ENCODE results near the gene CCDC91.
"Not testable (repeated sequence)": the region's sequence is repeated elsewhere in the genome, so short reads cannot be mapped to it uniquely, and the experiment has no call there.

The CCDC91 gene

DNA sequence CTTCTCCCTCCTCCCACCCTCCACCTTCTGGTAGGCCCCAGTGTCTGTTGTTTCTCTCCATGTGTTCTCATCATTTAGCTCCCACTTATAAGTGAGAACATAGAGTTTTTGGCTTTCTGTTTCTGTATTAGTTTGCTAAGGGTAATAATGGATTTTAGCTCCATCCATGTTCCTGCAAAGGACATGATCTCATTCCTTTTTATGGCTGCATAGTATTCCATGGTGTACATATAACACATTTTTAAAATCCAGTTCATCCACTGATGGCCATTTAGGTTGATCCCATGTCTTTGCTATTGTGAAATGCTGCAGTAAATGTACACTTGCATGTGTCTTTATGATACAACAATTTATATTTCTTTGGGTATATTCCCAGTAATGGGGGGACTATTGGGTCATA lies 96.1 kb downstream of the CCDC91 start:
- DNase-seq (ENCODE audit: low read depth in 1 of 2, low spot score in 1 of 2): no peak

DNA sequence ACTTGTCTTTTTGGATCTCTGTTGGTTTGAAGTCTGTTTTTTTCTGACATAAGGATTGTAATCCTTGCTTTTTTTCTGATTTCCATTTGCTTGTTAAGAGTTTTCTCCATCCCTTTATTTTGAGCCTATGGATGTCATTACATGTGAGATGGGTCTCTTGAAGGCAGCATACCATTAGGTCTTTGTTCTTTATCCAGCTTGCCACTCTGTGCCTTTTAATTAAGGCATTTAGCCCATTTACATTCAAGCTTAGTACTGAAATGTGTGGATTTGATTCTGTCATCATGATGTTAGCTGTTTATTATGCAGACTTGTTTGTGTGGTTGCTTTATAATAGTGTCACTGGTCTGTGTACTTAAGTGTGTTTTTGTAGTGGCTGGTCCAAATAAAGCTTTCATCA lies 100.0 kb downstream of the CCDC91 start:
- DNase-seq (ENCODE audit: low read depth in 1 of 2, low spot score in 1 of 2): no peak

DNA sequence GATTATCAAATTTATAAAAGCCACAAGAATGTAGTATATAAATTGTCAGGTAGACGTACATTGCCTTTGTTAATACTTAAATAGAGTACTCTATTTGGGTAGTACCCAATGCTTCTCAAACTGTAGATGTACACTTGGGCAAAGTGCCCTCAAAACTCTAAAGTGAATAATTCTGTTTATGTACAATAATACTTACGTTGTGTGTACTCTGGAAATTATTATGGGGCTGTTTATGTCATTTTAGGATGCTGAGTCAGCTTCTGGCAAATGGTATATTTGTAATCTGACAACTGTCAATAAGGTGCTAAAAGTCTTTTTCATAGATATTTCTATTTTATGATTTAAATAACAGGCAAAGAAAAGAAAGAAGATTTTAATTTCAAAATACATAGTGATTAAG lies 102.4 kb downstream of the CCDC91 start:
- DNase-seq (ENCODE audit: low read depth in 1 of 2, low spot score in 1 of 2): no peak

DNA sequence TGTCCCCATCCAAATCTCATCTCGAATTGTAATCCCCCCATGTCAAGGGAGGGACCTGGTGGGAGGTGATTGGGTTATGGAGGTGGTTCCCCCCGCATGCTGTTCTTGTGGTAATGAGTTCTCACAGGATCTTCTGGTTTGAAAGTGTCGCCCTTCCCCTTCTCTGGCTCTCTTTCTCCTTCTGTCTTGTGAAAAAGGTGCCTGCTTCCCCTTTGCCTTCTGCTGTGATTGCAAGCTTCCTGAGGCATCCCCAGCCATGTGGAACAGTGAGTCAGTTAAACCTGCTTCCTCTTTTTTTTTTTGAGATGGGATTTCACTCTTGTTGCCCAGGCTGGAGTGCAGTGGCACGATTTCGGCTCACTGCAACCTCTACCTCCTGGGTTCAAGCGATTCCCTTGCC lies 104.0 kb downstream of the CCDC91 start:
- no peak for DNase-seq (ENCODE audit: low read depth in 1 of 2, low spot score in 1 of 2)

DNA sequence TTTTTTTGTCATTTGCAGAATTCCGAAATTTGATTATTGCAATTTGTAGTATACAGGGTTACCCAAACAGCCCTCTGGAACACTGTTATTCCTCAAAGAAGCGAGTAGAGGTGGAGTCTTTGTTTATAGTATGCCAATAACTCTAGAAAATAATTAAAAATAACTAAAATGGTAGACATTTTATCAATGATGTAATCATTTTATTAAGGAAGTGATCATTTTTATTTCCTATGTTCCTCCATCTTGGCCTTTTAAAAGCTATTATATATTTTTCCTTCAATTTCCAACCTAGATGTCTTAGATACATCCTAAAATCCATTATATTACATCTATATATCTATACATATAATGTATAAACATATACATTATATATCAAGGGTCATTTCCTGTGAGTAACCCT lies 106.0 kb downstream of the CCDC91 start:
- DNase-seq (ENCODE audit: low read depth in 1 of 2, low spot score in 1 of 2): no peak

DNA sequence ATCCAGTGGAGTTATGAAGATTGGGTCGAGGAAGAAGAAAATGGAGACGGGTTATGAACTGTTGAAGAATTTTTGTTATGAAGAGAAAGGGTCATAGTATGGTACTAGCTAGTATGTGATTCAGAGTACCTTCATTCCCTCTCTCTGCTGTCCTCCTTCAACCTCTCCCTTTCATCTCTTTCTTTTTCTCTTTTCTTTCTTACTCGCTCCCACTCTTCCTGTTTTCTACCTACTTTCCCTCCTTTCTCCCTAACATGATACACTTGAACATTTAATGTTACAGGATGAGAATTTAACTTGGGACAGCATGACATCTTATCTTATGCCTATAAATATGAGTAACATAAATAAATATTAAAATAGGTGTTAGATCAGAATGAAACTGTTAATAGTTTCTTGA lies 112.9 kb downstream of the CCDC91 start:
- DNase-seq (ENCODE audit: low read depth in 1 of 2, low spot score in 1 of 2): no peak

DNA sequence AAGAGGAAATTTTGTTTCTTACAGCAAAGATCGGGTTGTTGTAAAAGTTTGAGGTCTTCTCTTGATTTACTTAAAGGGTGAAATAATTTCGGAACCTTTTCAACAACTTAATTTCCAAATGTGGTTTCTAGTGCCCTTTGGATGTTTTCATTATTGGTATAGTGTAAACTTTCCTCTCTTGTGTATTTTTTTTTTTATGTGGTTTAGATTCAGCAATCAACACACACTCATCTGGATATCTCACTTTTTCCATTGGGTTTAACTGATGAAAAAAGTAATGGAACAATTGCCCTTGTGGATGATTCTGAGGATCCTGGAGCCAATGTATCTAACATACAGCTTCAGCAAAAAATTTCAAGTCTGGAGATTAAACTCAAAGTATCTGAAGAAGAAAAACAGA lies 116.3 kb downstream of the CCDC91 start:
- DNase-seq (ENCODE audit: low read depth in 1 of 2, low spot score in 1 of 2): no peak

DNA sequence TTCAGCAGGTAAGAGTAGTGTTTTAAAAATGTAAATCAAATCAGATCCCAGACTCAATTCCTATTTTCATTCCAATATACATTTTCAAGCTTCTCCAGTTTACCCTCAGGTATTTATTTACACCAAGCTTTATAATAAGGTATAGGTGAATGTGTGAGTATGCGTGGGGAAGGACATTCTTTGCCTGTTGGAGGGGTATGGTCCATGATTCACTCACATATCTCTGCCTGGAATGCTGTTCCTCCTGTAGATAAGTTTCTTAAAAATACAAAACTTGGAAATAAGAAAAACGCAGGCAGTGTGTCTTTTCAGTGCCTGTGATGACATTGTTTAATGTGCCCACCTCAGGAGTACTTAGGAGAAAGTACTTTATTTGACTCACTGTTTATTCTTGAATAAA lies 118.6 kb downstream of the CCDC91 start:
- no peak for DNase-seq (ENCODE audit: low read depth in 1 of 2, low spot score in 1 of 2)

DNA sequence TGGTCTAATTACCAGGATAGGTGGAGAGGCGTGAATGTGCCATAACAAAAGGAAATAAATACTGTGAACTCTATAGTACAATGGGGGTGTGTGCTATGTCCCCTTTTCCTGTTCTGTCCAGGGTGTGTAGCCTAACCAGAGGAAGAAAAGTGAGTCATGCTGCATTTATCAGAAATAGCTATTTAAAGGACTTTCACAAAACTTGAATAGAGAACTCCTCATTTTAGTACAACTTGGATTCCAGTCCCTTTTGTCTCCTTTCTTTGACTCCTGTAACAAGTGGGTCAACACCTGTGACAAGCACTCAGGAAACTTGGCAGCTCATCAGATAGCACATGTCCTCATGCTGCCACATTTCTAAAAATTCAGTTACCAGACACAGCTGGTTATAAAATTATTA lies 123.4 kb downstream of the CCDC91 start:
- no peak for DNase-seq (ENCODE audit: low read depth in 1 of 2, low spot score in 1 of 2)

DNA sequence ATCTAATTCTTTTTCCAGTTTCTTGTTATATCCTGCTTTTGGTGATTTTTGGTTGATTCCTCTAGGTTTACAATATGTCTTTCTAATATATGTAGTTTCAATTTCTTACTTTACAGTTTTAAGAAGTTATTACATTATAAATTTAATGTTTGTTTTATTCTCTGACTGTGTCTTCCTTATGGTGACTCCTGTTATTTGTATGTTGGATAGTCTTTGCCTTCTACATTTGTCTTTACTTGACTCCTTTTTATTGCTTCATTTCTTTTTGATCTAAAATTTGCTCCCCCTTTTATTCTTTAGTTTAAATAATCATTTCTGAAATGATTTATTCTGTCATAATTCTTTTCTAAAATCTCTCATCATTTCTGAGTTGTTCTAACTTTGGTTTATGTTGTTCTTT lies 125.8 kb downstream of the CCDC91 start:
- DNase-seq (ENCODE audit: low read depth in 1 of 2, low spot score in 1 of 2): no peak

DNA sequence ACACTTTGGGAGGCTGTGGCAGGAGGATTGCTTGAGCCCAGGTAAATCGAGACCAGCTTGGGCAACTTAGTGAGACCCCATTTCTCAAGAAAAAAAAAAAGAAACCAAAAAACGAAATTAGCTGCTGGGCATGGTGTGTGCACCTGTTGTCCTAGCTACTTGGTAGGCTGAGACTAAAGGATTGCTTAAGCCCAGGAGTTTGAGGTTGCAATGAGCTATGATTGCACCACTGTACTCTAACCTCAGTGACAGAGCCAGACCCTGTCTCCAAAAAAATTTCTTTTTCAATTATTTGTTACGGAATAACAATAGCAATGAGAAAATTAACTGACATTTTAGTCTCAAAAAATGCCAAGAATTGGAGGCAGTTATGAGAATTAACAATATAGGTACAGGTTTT lies 128.0 kb downstream of the CCDC91 start:
- no peak for DNase-seq (ENCODE audit: low read depth in 1 of 2, low spot score in 1 of 2)

DNA sequence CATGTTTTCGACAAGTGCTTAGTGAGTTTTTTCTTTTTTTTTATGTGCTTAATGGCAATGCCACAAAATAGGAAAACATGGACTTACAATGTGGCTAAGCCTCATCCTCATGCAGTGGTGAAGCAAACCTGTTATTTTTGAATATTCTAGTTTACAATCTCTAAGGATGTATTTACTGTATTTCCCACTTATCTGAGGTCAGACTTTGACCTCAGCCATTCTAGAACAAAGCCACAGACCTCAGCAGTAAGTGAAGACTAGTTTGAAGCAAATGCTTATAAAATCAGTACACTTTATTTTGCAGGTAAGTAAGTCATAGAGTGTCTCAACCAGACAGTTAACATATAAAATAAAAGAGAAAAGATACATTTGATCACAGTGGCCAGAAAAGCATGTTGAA lies 130.1 kb downstream of the CCDC91 start:
- no peak for DNase-seq (ENCODE audit: low read depth in 1 of 2, low spot score in 1 of 2)

DNA sequence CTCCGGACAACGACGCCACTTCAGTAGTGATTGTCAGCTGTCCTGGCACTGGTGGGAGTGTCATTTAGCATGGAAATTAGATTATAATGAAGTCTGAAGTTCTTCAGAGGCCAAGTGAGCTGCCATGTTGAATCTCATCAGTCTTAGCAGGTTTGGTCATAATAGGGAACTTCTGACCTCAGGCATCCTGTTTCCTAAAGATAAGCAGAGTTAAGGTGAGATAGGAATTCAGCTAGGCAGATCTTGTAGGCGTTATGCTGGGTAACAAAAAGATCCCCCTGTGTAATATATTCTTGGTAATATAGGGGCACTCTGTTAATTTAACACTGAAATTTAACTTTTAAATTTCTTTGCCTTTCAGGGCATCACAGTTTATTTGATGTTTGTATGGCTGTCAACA lies 137.5 kb downstream of the CCDC91 start:
- DNase-seq (ENCODE audit: low read depth in 1 of 2, low spot score in 1 of 2): no peak

DNA sequence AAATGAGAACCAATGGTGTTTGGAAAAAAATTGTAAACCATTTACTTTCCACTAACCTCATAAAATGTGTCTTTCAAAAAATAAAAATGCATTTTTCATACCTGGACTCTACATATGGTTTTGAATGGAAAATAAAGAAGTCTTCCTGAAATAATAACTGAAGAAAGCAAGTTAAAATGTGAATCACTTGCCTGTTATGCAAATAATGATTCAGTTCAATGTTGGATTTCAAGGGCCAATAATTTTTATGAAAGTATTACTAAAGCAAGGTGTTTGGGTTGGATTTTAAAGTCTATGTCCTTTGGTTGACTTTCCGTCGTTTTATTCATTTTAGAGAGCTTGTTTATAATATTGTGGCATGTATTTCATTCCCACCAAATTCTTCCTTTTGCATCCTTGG lies 138.7 kb downstream of the CCDC91 start:
- DNase-seq (ENCODE audit: low read depth in 1 of 2, low spot score in 1 of 2): no peak

DNA sequence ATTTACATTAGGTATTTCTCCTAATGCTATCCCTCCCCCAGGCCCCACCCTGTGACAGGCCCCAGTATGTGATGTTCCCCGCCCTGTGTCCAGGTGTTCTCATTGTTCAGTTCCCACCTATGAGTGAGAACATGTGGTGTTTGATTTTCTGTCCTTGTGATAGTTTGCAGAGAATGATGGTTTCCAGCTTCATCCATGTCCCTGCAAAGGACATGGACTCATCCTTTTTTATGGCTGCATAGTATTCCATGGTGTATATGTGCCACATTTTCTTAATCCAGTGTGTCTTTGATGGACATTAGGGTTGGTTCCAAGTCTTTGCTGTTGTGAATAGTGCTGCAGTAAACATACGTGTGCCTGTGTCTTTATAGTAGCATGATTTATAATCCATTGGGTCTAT lies 139.5 kb downstream of the CCDC91 start:
- DNase-seq (ENCODE audit: low read depth in 1 of 2, low spot score in 1 of 2): not testable (repeated sequence)

DNA sequence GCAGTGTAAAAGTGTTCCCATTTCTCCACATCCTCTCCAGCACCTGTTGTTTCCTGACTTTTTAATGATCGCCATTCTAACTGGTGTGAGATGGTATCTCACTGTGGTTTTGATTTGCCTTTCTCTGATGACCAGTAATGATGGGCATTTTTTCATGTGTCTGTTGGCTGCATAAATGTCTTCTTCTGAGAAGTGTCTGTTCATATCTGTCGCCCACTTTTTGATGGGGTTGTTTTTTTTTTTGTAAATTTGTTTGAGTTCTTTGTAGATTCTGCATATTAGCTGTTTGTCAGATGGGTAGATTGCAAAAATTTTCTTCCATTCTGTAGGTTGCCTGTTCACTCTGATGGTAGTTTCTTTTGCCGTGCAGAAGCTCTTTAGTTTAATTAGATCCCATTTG lies 140.0 kb downstream of the CCDC91 start:
- not testable (repeated sequence) for DNase-seq (ENCODE audit: low read depth in 1 of 2, low spot score in 1 of 2)

DNA sequence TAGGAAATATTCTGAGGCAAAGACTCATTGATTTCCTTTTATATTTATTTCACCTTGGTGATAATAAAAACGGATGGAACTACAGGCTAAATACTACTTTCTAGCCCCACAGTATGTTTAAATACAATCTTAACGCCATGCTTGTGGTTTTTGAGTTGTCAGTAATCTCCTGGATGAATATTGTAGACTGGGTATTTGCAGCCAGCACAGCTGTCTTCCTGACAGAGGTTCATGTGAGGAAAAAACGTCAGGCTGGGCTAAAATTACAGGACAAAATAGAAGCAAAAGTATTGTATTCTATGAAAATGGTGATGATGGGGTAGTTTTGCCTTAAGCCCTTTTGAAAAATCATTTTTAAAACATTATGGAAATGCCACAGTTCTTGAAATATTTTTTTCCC lies 140.9 kb downstream of the CCDC91 start:
- DNase-seq (ENCODE audit: low read depth in 1 of 2, low spot score in 1 of 2): no peak

DNA sequence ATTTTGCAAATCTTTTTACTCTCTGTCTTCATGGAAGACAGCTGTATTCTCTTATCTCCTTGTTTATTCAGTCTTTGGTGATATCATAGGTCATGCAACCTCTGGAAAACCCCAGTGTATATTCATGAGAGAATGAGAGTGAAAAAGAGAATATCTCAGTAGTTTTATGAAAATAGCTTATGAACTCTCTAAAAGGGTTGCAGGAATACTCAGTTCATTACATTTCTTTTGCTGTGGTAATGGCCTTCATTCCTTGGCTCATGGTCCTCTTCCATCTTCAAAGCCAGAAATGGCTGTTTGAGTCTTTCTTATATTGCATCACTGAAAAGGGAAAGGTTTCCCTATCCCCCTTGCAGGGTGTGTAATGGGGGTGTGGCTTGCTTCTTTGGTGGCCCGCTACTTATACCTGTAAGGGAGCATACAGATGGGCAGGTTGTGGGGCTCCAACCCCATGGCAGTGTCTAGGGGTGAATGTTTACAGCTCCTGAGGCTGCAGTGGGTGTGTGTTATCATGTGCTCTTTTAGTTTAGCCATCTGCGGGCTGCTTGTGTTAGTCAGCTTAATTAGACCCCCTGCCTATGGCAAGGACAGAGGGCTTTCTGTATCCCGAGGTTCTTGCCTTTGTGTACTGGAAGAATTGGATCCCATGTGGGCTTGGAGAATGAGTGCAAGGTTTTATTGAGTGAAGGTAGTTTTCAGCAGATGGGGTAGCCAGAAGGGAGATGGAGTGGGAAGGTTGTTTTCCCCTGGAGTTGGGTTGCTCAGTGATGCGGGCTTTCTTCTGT lies 150.2 kb downstream of the CCDC91 start:
- no peak for DNase-seq (ENCODE audit: low read depth in 1 of 2, low spot score in 1 of 2)

DNA sequence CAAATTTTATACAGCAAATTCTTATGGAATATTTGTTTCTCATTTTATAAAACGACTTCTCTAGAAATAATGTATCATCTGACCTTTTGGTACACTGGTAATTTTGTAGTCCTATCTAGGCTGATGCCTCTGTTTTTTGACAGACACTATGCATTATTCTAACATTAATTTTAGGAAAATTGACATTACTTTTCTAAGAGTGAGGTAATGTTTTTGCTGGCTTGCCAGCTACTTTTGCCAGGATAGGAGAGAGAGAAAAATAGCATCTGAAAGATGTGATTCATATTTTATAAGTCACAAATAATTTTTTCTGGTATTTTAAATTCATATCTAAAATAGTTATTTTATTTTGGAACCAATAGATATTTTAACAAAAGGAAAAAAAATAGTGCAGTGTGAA lies 153.5 kb downstream of the CCDC91 start:
- no peak for DNase-seq (ENCODE audit: low read depth in 1 of 2, low spot score in 1 of 2)

DNA sequence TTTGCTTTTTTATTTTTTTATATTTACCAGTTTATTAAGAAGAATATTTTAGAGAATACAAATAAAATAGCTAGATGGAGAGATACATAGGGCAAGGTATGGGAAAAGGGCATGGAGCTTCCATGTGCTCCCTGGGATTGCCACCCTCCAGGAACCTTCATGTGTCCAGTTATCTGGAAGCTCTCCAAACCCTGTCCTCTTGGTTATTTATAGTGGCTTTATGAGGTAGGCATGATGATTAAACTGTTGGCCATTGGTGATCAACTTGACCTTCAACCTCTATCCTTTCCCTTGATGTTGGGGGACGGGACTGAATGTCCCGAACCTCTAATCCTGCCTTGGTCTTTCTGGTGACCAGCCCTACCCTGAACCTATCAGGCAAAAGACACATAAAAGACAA lies 156.3 kb downstream of the CCDC91 start:
- DNase-seq (ENCODE audit: low read depth in 1 of 2, low spot score in 1 of 2): no peak

DNA sequence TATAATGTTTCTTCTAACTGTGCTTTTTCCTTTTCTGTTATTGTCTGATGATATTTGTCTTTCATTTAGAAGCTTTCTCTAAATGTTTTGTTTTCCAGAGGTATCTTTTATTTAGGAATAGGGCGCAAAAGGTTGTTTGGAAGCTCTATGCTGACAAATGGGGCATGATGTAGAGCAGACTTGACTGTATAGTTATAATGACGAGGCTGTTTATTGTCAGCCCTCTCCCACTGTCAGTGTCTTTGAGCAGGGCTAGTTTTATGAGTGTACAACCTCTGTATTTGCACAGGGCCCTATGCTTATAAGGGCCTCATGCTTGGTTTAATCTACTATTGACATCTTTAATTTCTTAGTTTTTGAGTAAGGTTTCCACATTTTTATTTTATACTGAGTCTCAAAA lies 158.9 kb downstream of the CCDC91 start:
- no peak for DNase-seq (ENCODE audit: low read depth in 1 of 2, low spot score in 1 of 2)

DNA sequence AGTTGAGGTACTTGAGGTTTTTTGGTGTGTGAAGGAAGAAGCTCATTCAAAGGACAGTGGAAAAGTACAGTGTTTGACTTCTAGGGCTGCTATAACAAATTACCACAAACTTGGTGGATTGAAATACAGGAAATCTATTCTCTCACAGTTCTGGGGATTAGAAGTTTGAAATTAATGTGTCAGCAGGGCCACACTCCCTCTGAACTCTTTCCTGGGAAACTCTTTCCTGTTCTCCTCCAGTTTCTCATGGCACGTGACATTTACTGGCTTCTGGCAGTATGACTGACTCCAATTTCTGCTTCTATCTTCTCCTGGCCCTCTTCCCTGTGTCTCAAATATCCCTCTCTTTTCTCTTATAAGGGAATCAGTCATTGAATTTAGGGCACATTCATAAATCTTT lies 160.2 kb downstream of the CCDC91 start:
- DNase-seq (ENCODE audit: low read depth in 1 of 2, low spot score in 1 of 2): no peak

DNA sequence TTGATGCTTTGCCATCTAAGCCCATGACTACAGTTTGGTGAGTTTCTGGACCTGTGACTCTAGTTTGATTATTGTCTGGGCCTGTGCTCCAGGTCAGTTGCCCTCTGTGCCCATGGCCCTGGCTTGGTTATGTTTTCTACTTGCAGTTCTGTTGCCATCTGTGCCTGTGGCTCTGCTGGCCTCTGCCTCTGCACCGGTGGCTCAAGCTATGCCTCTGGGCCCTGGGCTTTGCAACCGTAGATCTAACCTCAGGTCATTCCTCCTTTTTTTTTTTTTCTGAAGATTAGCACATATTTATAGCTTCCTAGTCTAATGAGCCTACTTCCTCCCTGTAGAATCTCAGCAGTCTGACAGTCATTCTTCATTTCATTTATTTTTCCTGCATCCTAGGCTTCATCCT lies 161.2 kb downstream of the CCDC91 start:
- DNase-seq (ENCODE audit: low read depth in 1 of 2, low spot score in 1 of 2): no peak

DNA sequence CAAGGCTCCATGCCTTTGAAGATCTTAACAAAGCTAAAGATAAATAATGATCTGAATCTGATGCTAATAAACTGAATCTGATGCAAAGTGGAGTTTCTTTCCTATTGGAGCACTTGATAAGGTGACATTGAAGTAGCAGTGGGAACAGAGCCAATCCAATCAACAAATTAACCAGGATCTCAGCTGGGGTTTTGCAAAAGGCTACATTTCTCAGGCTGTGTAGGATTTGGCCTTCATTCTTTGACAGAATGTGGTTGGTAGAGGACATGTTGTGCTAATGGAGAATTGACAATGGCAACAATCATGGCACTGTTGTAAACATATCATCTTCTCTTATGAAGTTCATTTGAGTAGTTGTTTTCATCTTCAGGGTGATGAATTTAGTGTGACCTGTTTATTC lies 164.9 kb downstream of the CCDC91 start:
- DNase-seq (ENCODE audit: low read depth in 1 of 2, low spot score in 1 of 2): no peak
